GM18498 (cell line): ENCODE measurements around the gene ERP27.
A peak's percentile ranks its signal among the peaks of the same experiment; 100 is the strongest.

Source experiments
- ATAC-seq: cut with Tn5 transposase; IDR thresholded peaks from one replicate; pipeline ENCODE4 v1.9.1; 2021; ENCODE audit warnings: mild to moderate bottlenecking, moderate library complexity; ENCODE audit not compliant: unreplicated experiment

ERP27 gene

GRCh38 chr12:14905269-14906004 is 32.9 kb downstream of the ERP27 start:
- ATAC-seq = no peak

- ATAC-seq = no peak
Measured at GRCh38 chr12:14904854-14905253, 33.5 kb downstream of the ERP27 start.

- ATAC-seq = no peak
Measured at GRCh38 chr12:14903386-14904098, 34.8 kb downstream of the ERP27 start.

- no peak for ATAC-seq
Measured at GRCh38 chr12:14902465-14902864, 35.9 kb downstream of the ERP27 start.

- no peak for ATAC-seq
Measured at GRCh38 chr12:14901228-14901562, 37.1 kb downstream of the ERP27 start.

GRCh38 chr12:14900521-14901227 is 37.7 kb downstream of the ERP27 start:
- ATAC-seq = no peak

GRCh38 chr12:14896521-14897169 is 41.7 kb downstream of the ERP27 start:
- ATAC-seq = no peak

- no peak for ATAC-seq
Measured at GRCh38 chr12:14893506-14894250, 44.7 kb downstream of the ERP27 start.

GRCh38 chr12:14892726-14893505 is 45.4 kb downstream of the ERP27 start:
- ATAC-seq = no peak

- no peak for ATAC-seq
Measured at GRCh38 chr12:14890701-14891100, 47.6 kb downstream of the ERP27 start.

GRCh38 chr12:14886271-14886670 is 52.1 kb downstream of the ERP27 start:
- ATAC-seq = no peak

GRCh38 chr12:14885718-14886221 is 52.6 kb downstream of the ERP27 start, which contains the start of gene MGP:
TSS of gene MGP (minus strand) at chr12:14885854. CDS start at chr12:14885791, 63 bp downstream.
- ATAC-seq = no peak

GRCh38 chr12:14884458-14884878 is 53.9 kb downstream of the ERP27 start:
- peak; percentile 98 for ATAC-seq

- ATAC-seq = no peak
Measured at GRCh38 chr12:14883686-14884085, 54.7 kb downstream of the ERP27 start.

- no peak for ATAC-seq
Measured at GRCh38 chr12:14880890-14881453, 57.4 kb downstream of the ERP27 start.

GRCh38 chr12:14879222-14879933 is 59.0 kb downstream of the ERP27 start:
- ATAC-seq = no peak

- no peak for ATAC-seq
Measured at GRCh38 chr12:14878488-14878887, 59.8 kb downstream of the ERP27 start.

GRCh38 chr12:14876833-14877232 is 61.5 kb downstream of the ERP27 start:
- no peak for ATAC-seq

GRCh38 chr12:14874882-14875281 is 63.5 kb downstream of the ERP27 start:
- ATAC-seq = no peak
